Tibial nerve (tissue), 4 donors: ENCODE results near the gene GPR171.

ENCODE experiments used
- CTCF ChIP-seq, 5 experiments: fragments of 200-600 bp in 3 of 5; fragments of 450-650 bp in 2 of 5; sonication (generic) in 3 of 5; IDR thresholded peaks; one replicate each; pipeline ENCODE4 v1.5.1; 2016 to 2019; ENCODE audit warnings: antibody characterized with exemption in 5 of 5, mild to moderate bottlenecking in 3 of 5, moderate library complexity in 2 of 5
- EP300 ChIP-seq, 2 donors: sonication (generic); formaldehyde crosslinking; IDR thresholded peaks; one replicate each; pipeline ENCODE4 v1.6.1; 2017; ENCODE audit warnings: antibody characterized with exemption in 2 of 2, mild to moderate bottlenecking in 1 of 2
- POLR2A ChIP-seq, 2 donors: fragments of 450-650 bp; IDR thresholded peaks; one replicate each; pipeline ENCODE4 v1.6.1; 2017; ENCODE audit warnings: antibody characterized with exemption in 2 of 2, mild to moderate bottlenecking in 2 of 2, moderate library complexity in 2 of 2

- TF ChIP-seq CTCF (IDR thresholded peaks at IDR 0.05), result no peak
- no peak for TF ChIP-seq POLR2A (IDR thresholded peaks at IDR 0.05)
- no peak for TF ChIP-seq EP300 (IDR thresholded peaks at IDR 0.05)
Measured at GRCh38 chr3:151174351-151174750, 28.7 kb downstream of the GPR171 start.
